Measurements from ENCODE around the gene LSM10. TPM values are rescaled to one million over a fixed set of nuclear protein-coding genes. Genes with fewer than 3 reads are reported as not detected.

LSM10 gene
- total RNA-seq, 1 experiment from 2014 or later: 19.2 TPM

DNA sequence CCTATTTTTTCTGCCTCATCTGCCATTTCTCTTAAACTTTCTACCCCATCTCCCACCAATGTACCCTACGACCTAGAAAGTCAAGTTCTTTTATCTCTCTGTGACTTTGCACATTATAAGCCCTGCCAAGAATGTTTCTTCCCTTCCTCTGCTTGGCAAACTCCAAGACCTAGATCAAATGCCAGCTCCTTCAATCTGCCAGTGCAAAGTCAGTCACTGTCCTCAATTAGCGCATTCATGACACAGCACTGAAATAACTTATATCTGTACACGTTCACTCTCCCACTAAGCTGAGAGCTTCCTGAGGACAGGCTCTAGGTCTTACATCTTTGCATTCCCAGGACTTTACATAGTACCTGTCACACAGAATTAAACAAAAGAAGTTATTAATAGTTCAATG lies 21.4 kb upstream of the LSM10 start:
- no peak for DNase-seq
- H3F3A ChIP-seq (ENCODE audit: low read length, unreplicated experiment): no peaks in the 10 kb centered on the region
- H2AFZ ChIP-seq (ENCODE audit: low read length): no peak overlapping the region
- H3K27me3 ChIP-seq (ENCODE audit: low read length): no peaks in the 10 kb centered on the region
- TF ChIP-seq, protein P1, sequence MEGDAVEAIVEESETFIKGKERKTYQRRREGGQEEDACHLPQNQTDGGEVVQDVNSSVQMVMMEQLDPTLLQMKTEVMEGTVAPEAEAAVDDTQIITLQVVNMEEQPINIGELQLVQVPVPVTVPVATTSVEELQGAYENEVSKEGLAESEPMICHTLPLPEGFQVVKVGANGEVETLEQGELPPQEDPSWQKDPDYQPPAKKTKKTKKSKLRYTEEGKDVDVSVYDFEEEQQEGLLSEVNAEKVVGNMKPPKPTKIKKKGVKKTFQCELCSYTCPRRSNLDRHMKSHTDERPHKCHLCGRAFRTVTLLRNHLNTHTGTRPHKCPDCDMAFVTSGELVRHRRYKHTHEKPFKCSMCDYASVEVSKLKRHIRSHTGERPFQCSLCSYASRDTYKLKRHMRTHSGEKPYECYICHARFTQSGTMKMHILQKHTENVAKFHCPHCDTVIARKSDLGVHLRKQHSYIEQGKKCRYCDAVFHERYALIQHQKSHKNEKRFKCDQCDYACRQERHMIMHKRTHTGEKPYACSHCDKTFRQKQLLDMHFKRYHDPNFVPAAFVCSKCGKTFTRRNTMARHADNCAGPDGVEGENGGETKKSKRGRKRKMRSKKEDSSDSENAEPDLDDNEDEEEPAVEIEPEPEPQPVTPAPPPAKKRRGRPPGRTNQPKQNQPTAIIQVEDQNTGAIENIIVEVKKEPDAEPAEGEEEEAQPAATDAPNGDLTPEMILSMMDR (conservative IDR thresholded peaks at IDR 0.05; ENCODE audit: low read depth, low read length): no peak
- TF ChIP-seq EZH2 (IDR thresholded peaks at IDR 0.05; ENCODE audit: low read length, unreplicated experiment): no peak
- TF ChIP-seq EZH2phosphoT487 (IDR thresholded peaks at IDR 0.05; ENCODE audit: borderline replicate concordance, low read length): no peak
- H3K4me3 ChIP-seq (ENCODE audit: low read length): no peak overlapping the region
- ChIA-PET CTCF (interaction anchor here (0.6 kb wide), 1 partner anchor 22 kb away, joined by 4 read pairs; no protein-coding TSS in a partner anchor), POLR2A (ENCODE audit: unreplicated experiment) (no interaction called here)
- BruUV-seq (replicated peaks): no TSS peak
- H3K9me2 ChIP-seq (replicated peaks; ENCODE audit: low read length): no peaks in the 10 kb centered on the region
- intact Hi-C loops (cut with micrococcal nuclease): no loop called here
- peaks cover 14% of the 10 kb centered on the region for H3K4me1 ChIP-seq (ENCODE audit: insufficient read depth, low read length)
- ATAC-seq: no peak
- no peaks in the 10 kb centered on the region for H3K36me3 ChIP-seq (ENCODE audit: low read depth, low read length)
- no peak overlapping the region for H3K9ac ChIP-seq (ENCODE audit: low read length)
- H4K20me1 ChIP-seq (ENCODE audit: low read length): no peaks in the 10 kb centered on the region
- H3K79me2 ChIP-seq (ENCODE audit: low read length): no peaks in the 10 kb centered on the region
- H3K4me2 ChIP-seq (ENCODE audit: low read length): no peak overlapping the region
- no peak overlapping the region for H3K27ac ChIP-seq (ENCODE audit: low read length)
- no peaks in the 10 kb centered on the region for H3K9me3 ChIP-seq (ENCODE audit: low read length)

- Histone ChIP-seq H3K27ac (ENCODE audit: low read length) (no peak overlapping the region), H3K4me1 (ENCODE audit: insufficient read depth, low read length) (peaks cover 14% of the 10 kb centered on the region), H3F3A (ENCODE audit: low read length, unreplicated experiment) (no peaks in the 10 kb centered on the region), H4K20me1 (ENCODE audit: low read length) (no peaks in the 10 kb centered on the region), H3K27me3 (ENCODE audit: low read length) (no peaks in the 10 kb centered on the region), H3K9me2 (replicated peaks; ENCODE audit: low read length) (no peaks in the 10 kb centered on the region), H3K4me3 (ENCODE audit: low read length) (no peak overlapping the region), H3K36me3 (ENCODE audit: low read depth, low read length) (no peaks in the 10 kb centered on the region), H3K79me2 (ENCODE audit: low read length) (no peaks in the 10 kb centered on the region), H2AFZ (ENCODE audit: low read length) (no peak overlapping the region), H3K4me2 (ENCODE audit: low read length) (no peak overlapping the region), H3K9ac (ENCODE audit: low read length) (no peak overlapping the region), H3K9me3 (ENCODE audit: low read length) (no peaks in the 10 kb centered on the region)
- DNase-seq (no peak), ATAC-seq (no peak)
- ChIA-PET POLR2A (ENCODE audit: unreplicated experiment) (no interaction called here), CTCF (no interaction called here)
- intact Hi-C loops (cut with micrococcal nuclease): no loop called here
- TF ChIP-seq EZH2 (IDR thresholded peaks at IDR 0.05; ENCODE audit: low read length, unreplicated experiment) (no peak), EZH2phosphoT487 (IDR thresholded peaks at IDR 0.05; ENCODE audit: borderline replicate concordance, low read length) (no peak)
- TF ChIP-seq, protein P1 (conservative IDR thresholded peaks at IDR 0.05; ENCODE audit: low read depth, low read length): no peak
- no TSS peak for BruUV-seq (replicated peaks)
Measured at GRCh38 chr1:36417931-36418330, 20.2 kb upstream of the LSM10 start.

GRCh38 chr1:36415661-36416326 lies 18.1 kb upstream of the LSM10 start:
- no peak for ATAC-seq
- CTCF ChIA-PET: no interaction called here

More at GRCh38 chr1:36415661-36416326, 18.1 kb upstream of the LSM10 start:
- DNase-seq: no peak
- Histone ChIP-seq H3K27ac (ENCODE audit: low read length) (no peak overlapping the region), H2AFZ (ENCODE audit: low read length) (no peak overlapping the region), H3K9me2 (replicated peaks; ENCODE audit: low read length) (no peaks in the 10 kb centered on the region), H3K9ac (ENCODE audit: low read length) (no peak overlapping the region), H4K20me1 (ENCODE audit: low read length) (no peaks in the 10 kb centered on the region), H3K79me2 (ENCODE audit: low read length) (no peaks in the 10 kb centered on the region), H3K4me2 (ENCODE audit: low read length) (no peak overlapping the region), H3K9me3 (ENCODE audit: low read length) (no peaks in the 10 kb centered on the region), H3K36me3 (ENCODE audit: low read depth, low read length) (no peaks in the 10 kb centered on the region), H3K27me3 (ENCODE audit: low read length) (no peaks in the 10 kb centered on the region), H3K4me3 (ENCODE audit: low read length) (no peak overlapping the region), H3F3A (ENCODE audit: low read length, unreplicated experiment) (no peaks in the 10 kb centered on the region), H3K4me1 (ENCODE audit: insufficient read depth, low read length) (peaks cover 14% of the 10 kb centered on the region)
- TF ChIP-seq, protein P1 (conservative IDR thresholded peaks at IDR 0.05; ENCODE audit: low read depth, low read length): no peak
- TF ChIP-seq EZH2 (IDR thresholded peaks at IDR 0.05; ENCODE audit: low read length, unreplicated experiment) (no peak), EZH2phosphoT487 (IDR thresholded peaks at IDR 0.05; ENCODE audit: borderline replicate concordance, low read length) (no peak)
- no TSS peak for BruUV-seq (replicated peaks)
- intact Hi-C loops (cut with micrococcal nuclease): no loop called here
- POLR2A ChIA-PET (ENCODE audit: unreplicated experiment): no interaction called here

Data from PC-3 (cell line).